ENCODE data around the gene SEC14L3. TPM values are rescaled to one million over a fixed set of nuclear protein-coding genes. Genes with fewer than 3 reads are reported as not detected.

SEC14L3 gene
- total RNA-seq, 1 experiment from 2014 or later: not detected

Other genes with a start within 250 kb of the SEC14L3 start
- gene LIF, start 225.3 kb downstream of the SEC14L3 start, total RNA-seq (2021; ENCODE audit: unreplicated experiment): 34.4 TPM
- gene OSM, start 205.2 kb downstream of the SEC14L3 start, total RNA-seq (2021; ENCODE audit: unreplicated experiment): not detected
- 6.7 TPM for gene CASTOR1, start 182.5 kb downstream of the SEC14L3 start, total RNA-seq (2021; ENCODE audit: unreplicated experiment)
- gene TBC1D10A, start 145.1 kb downstream of the SEC14L3 start, total RNA-seq (2021; ENCODE audit: unreplicated experiment): 14.9 TPM
- 176 TPM for gene SF3A1, start 115.1 kb downstream of the SEC14L3 start, total RNA-seq (2021; ENCODE audit: unreplicated experiment)
- gene CCDC157, start 115.0 kb downstream of the SEC14L3 start, total RNA-seq (2021; ENCODE audit: unreplicated experiment): 2.1 TPM
- gene RNF215, start 84.6 kb downstream of the SEC14L3 start, total RNA-seq (2021; ENCODE audit: unreplicated experiment): 35.8 TPM
- gene SEC14L2, start 75.0 kb downstream of the SEC14L3 start, total RNA-seq (2021; ENCODE audit: unreplicated experiment): 10.7 TPM
- gene MTFP1, start 46.2 kb downstream of the SEC14L3 start, total RNA-seq (2021; ENCODE audit: unreplicated experiment): 21.5 TPM
- 2.4 TPM for gene SEC14L4, start 33.7 kb upstream of the SEC14L3 start, total RNA-seq (2021; ENCODE audit: unreplicated experiment)
- not detected for gene SEC14L6, start 74.7 kb upstream of the SEC14L3 start, total RNA-seq (2021; ENCODE audit: unreplicated experiment)
- gene GAL3ST1, start 102.6 kb upstream of the SEC14L3 start, total RNA-seq (2021; ENCODE audit: unreplicated experiment): 1.1 TPM
- gene PES1, start 119.9 kb upstream of the SEC14L3 start, total RNA-seq (2021; ENCODE audit: unreplicated experiment): 111 TPM
- 2.4 TPM for gene TCN2, start 135.2 kb upstream of the SEC14L3 start, total RNA-seq (2021; ENCODE audit: unreplicated experiment)
- 5.5 TPM for gene SLC35E4, start 163.8 kb upstream of the SEC14L3 start, total RNA-seq (2021; ENCODE audit: unreplicated experiment)
- 15.4 TPM for gene DUSP18, start 195.9 kb upstream of the SEC14L3 start, total RNA-seq (2021; ENCODE audit: unreplicated experiment)
- gene OSBP2, start 222.9 kb upstream of the SEC14L3 start, total RNA-seq (2021; ENCODE audit: unreplicated experiment): 4.7 TPM